CD14-positive monocyte (primary cell): ENCODE measurements around the gene SECISBP2. TPM values are rescaled to one million over a fixed set of nuclear protein-coding genes. Genes with fewer than 3 reads are reported as not detected.

Experiments used
- DNase-seq, 3 donors: peaks; one replicate each; pipeline ENCODE4 v3.0.0-alpha.2; 2011 to 2022
- H2AFZ ChIP-seq: 2 replicates; pipeline ENCODE4 v1.6.0; 2012; ENCODE audit warnings: mild to moderate bottlenecking, low read depth, low read length, inconsistent platforms; ENCODE audit not compliant: insufficient read depth, poor library complexity, severe bottlenecking
- H3K27ac ChIP-seq, 2 donors: 1 replicate in 1 of 2; 2 replicates in 1 of 2; pipeline ENCODE4 v1.5.1; 2012 to 2013; ENCODE audit warnings: low read length in 2 of 2, control low read depth in 1 of 2, inconsistent platforms in 1 of 2, low read depth in 1 of 2, mild to moderate bottlenecking in 1 of 2
- H3K27me3 ChIP-seq, 2 donors: one replicate each; pipeline versions ENCODE4 v1.6.0 to v1.6.1; 2011 to 2013; ENCODE audit warnings: low read length in 2 of 2; ENCODE audit not compliant: control insufficient read depth in 2 of 2, insufficient read depth in 2 of 2
- H3K36me3 ChIP-seq, 2 donors: replicated peaks in 1 of 2; 1 replicate in 1 of 2; 2 replicates in 1 of 2; pipeline versions ENCODE4 v1.5.1 to v1.6.1; 2012 to 2013; ENCODE audit warnings: low read length in 2 of 2, control low read depth in 1 of 2, inconsistent platforms in 1 of 2, mild to moderate bottlenecking in 1 of 2; ENCODE audit not compliant: insufficient read depth in 2 of 2, control insufficient read depth in 1 of 2
- H3K4me1 ChIP-seq, 2 donors: 1 replicate in 1 of 2; 2 replicates in 1 of 2; pipeline versions ENCODE4 v1.5.1 to v1.6.1; 2012 to 2013; ENCODE audit warnings: low read length in 2 of 2, control low read depth in 1 of 2, inconsistent platforms in 1 of 2, mild to moderate bottlenecking in 1 of 2, moderate library complexity in 1 of 2; ENCODE audit not compliant: insufficient read depth in 2 of 2, control insufficient read depth in 1 of 2
- H3K4me2 ChIP-seq: replicated peaks from 2 replicates; pipeline ENCODE3; 2012; ENCODE audit warnings: low read length, moderate library complexity, mild to moderate bottlenecking; ENCODE audit not compliant: poor library complexity, severe bottlenecking; ENCODE audit errors: extremely low read depth
- H3K4me3 ChIP-seq, 3 experiments: fragments of 200-600 bp in 1 of 3; sonication (generic) in 1 of 3; replicated peaks in 1 of 3; 1 replicate in 2 of 3; 2 replicates in 1 of 3; pipeline ENCODE4 v1.5.1; 2011 to 2013; ENCODE audit warnings: low read length in 3 of 3, mild to moderate bottlenecking in 3 of 3, control low read depth in 2 of 3, low read depth in 2 of 3, inconsistent platforms in 1 of 3, moderate library complexity in 1 of 3
- H3K79me2 ChIP-seq: 2 replicates; pipeline ENCODE4 v1.6.0; 2012; ENCODE audit warnings: mild to moderate bottlenecking, control low read depth, inconsistent platforms, low read length, moderate library complexity; ENCODE audit not compliant: insufficient read depth
- H3K9ac ChIP-seq: 2 replicates; pipeline ENCODE4 v1.6.0; 2017; ENCODE audit warnings: low read length, mild to moderate bottlenecking; ENCODE audit not compliant: insufficient read depth, poor library complexity, severe bottlenecking
- H3K9me3 ChIP-seq, 2 donors: replicated peaks in 1 of 2; 1 replicate in 1 of 2; 2 replicates in 1 of 2; pipeline versions ENCODE4 v1.5.1 to v1.6.1; 2012 to 2013; ENCODE audit warnings: low read length in 2 of 2, control low read depth in 1 of 2; ENCODE audit not compliant: control insufficient read depth in 1 of 2, insufficient read depth in 1 of 2
- H4K20me1 ChIP-seq: 2 replicates; pipeline ENCODE4 v1.6.0; 2012; ENCODE audit warnings: mild to moderate bottlenecking, low read length, control low read depth, moderate library complexity; ENCODE audit not compliant: insufficient read depth
- H3K27ac Mint-ChIP-seq, 7 donors: one replicate each; pipeline ENCODE4 v1.8.0; 2020; ENCODE audit warnings: mild to moderate bottlenecking in 7 of 7, mixed read lengths in 7 of 7, moderate library complexity in 6 of 7, inconsistent platforms in 2 of 7
- H3K27me3 Mint-ChIP-seq, 3 donors: one replicate each; pipeline ENCODE4 v1.8.0; 2021 to 2022; ENCODE audit warnings: low read depth in 3 of 3, mild to moderate bottlenecking in 3 of 3, mixed read lengths in 3 of 3, moderate library complexity in 3 of 3, inconsistent platforms in 1 of 3
- H3K36me3 Mint-ChIP-seq, 2 donors: one replicate each; pipeline ENCODE4 v1.8.0; 2020; ENCODE audit warnings: mixed read lengths in 2 of 2, inconsistent platforms in 1 of 2, mild to moderate bottlenecking in 1 of 2
- H3K4me1 Mint-ChIP-seq: one replicate; pipeline ENCODE4 v1.8.0; 2020; ENCODE audit warnings: mild to moderate bottlenecking, mixed read lengths
- H3K4me3 Mint-ChIP-seq, 2 donors: one replicate each; pipeline ENCODE4 v1.8.0; 2020; ENCODE audit warnings: mild to moderate bottlenecking in 2 of 2, mixed read lengths in 2 of 2, moderate library complexity in 1 of 2
- H3K9me3 Mint-ChIP-seq, 7 donors: one replicate each; pipeline ENCODE4 v1.8.0; 2020 to 2022; ENCODE audit warnings: mixed read lengths in 7 of 7, mild to moderate bottlenecking in 6 of 7, moderate library complexity in 6 of 7, inconsistent platforms in 2 of 7
- CTCF ChIP-seq: fragments of 200-600 bp; IDR thresholded peaks from one replicate; pipeline ENCODE4 v1.8.0; 2022; ENCODE audit warnings: antibody characterized with exemption, mild to moderate bottlenecking
- WGBS: methylation state at CpG from one replicate; pipeline ENCODE4 v1.1.5; 2013; ENCODE audit warnings: missing lambda C conversion rate; ENCODE audit not compliant: insufficient coverage; 5-methylcytosine and 5-hydroxymethylcytosine counted together
- intact Hi-C, 2 donors: fragments of 100-400 bp; cut with micrococcal nuclease; formaldehyde crosslinking; loops; one replicate each; pipeline versions ENCODE4 v1.15.0 to v1.15.1; 2023
- polyA plus RNA-seq, 3 donors: library from polyadenylated mRNA; depleted of rRNA in 1 of 3; unstranded in 2 of 3; stranded (reverse) in 1 of 3; fragments of 300-500 nt in 2 of 3; fragments of >200 nt in 1 of 3; fragmentation: Illumina TruSeq in 2 of 3; gene quantifications; 1 replicate in 2 of 3; 2 replicates in 1 of 3; pipeline ENCODE4 v1.2.3, GENCODE V29; 2012 to 2021

The SECISBP2 gene
- polyA plus RNA-seq, 3 donors: 8.6 to 51.4 (median 9.8) TPM

GRCh38 chr9:89329917-89330316, 11.6 kb downstream of the SECISBP2 start:
- Mint-ChIP-seq H3K27me3 (no peaks in the 10 kb centered on the region), H3K4me1 (peaks cover 1% of the 10 kb centered on the region), H3K27ac (no peak overlapping the region), H3K36me3 (peaks cover 81 to 94% of the 10 kb centered on the region in 2 donors), H3K9me3 (no peaks in the 10 kb centered on the region), H3K4me3 (no peak overlapping the region)
- no peak overlapping the region for H3K4me2 ChIP-seq
- H3K4me3 ChIP-seq: no peak overlapping the region
- DNase-seq: no peak
- no peaks in the 10 kb centered on the region for H3K4me1 ChIP-seq
- no peak overlapping the region for H2AFZ ChIP-seq
- peaks cover 6% of the 10 kb centered on the region for H3K79me2 ChIP-seq
- peaks cover 13% of the 10 kb centered on the region for H4K20me1 ChIP-seq
- no peaks in the 10 kb centered on the region for H3K9me3 ChIP-seq
- no peaks in the 10 kb centered on the region for H3K27me3 ChIP-seq
- H3K36me3 ChIP-seq: peaks cover 88 to 98% of the 10 kb centered on the region in 2 donors
- no peak overlapping the region for H3K27ac ChIP-seq
- intact Hi-C loops: loop anchor here in 1 of 2 donors (10.0 kb wide), 1 partner anchor 205 kb away; no protein-coding TSS in a partner anchor
- no peak overlapping the region for H3K9ac ChIP-seq
- TF ChIP-seq CTCF: no peak

- Histone ChIP-seq H3K9ac (no peak overlapping the region), H4K20me1 (peaks cover 11% of the 10 kb centered on the region), H3K9me3 (no peaks in the 10 kb centered on the region), H3K4me2 (no peak overlapping the region), H2AFZ (no peak overlapping the region), H3K4me3 (no peak overlapping the region), H3K27ac (no peak overlapping the region), H3K4me1 (no peaks in the 10 kb centered on the region), H3K27me3 (no peaks in the 10 kb centered on the region), H3K36me3 (peaks cover 92 to 98% of the 10 kb centered on the region in 2 donors), H3K79me2 (peaks cover under 1% of the 10 kb centered on the region)
- WGBS: 100% methylated on average over 7 of the region's 7 CpGs
- H3K36me3 Mint-ChIP-seq: peaks cover 84 to 96% of the 10 kb centered on the region in 2 donors
- no peaks in the 10 kb centered on the region for H3K27me3 Mint-ChIP-seq
- H3K9me3 Mint-ChIP-seq: no peaks in the 10 kb centered on the region
- TF ChIP-seq CTCF: no peak
- no peak overlapping the region for H3K4me3 Mint-ChIP-seq
- peaks cover 1% of the 10 kb centered on the region for H3K4me1 Mint-ChIP-seq
- H3K27ac Mint-ChIP-seq: no peak overlapping the region
- DNase-seq: no peak
- intact Hi-C loops: no loop called here
Observed at GRCh38 chr9:89330513-89330912, 12.2 kb downstream of the SECISBP2 start.
